WERI-Rb-1 (cell line): Measurements from ENCODE around the gene NCL.
A peak's percentile ranks its signal among the peaks of the same experiment; 100 is the strongest.

Source experiments
- DNase-seq: peaks from one replicate; pipeline ENCODE4 v3.0.0-alpha.2; 2020
- H3K27ac ChIP-seq: fragments of 250-450 bp; sonication (Bioruptor Pico); 2 replicates; pipeline ENCODE4 v1.5.1; 2020; ENCODE audit warnings: mild to moderate bottlenecking, moderate library complexity
- H3K27me3 ChIP-seq: fragments of 250-450 bp; sonication (Bioruptor Pico); 2 replicates; pipeline ENCODE4 v1.5.1; 2021; ENCODE audit warnings: mild to moderate bottlenecking, low read depth, moderate library complexity; ENCODE audit not compliant: insufficient read depth, severe bottlenecking
- H3K36me3 ChIP-seq: fragments of 250-450 bp; sonication (Bioruptor Pico); 2 replicates; pipeline ENCODE4 v1.5.1; 2020; ENCODE audit warnings: mild to moderate bottlenecking, moderate library complexity
- H3K4me3 ChIP-seq: 2 replicates; pipeline ENCODE4 v1.5.1; 2011; ENCODE audit warnings: low read depth, mild to moderate bottlenecking, control low read depth, low read length
- H3K9me3 ChIP-seq: fragments of 250-450 bp; sonication (Bioruptor Pico); 2 replicates; pipeline ENCODE4 v1.5.1; 2021; ENCODE audit warnings: mild to moderate bottlenecking, moderate library complexity; ENCODE audit not compliant: severe bottlenecking
- CTCF ChIP-seq: IDR thresholded peaks from 2 replicates; pipeline ENCODE4 v1.5.1; 2011; ENCODE audit warnings: low read depth, mild to moderate bottlenecking, control low read depth, inconsistent platforms, low read length

The NCL gene

GRCh38 chr2:231463698-231464575 lies at the start of gene NCL:
NCL (minus strand) TSS chr2:231464484; CDS start chr2:231464353, 131 bp downstream.
- peak within 1 kb of the TSS; percentile 98 for H3K4me3 ChIP-seq
- no peaks in the 10 kb centered on the region for H3K9me3 ChIP-seq
- DNase-seq, result peak; percentile 75
- no peak for TF ChIP-seq CTCF
- peaks cover 53% of the 10 kb centered on the region for H3K36me3 ChIP-seq
- no peaks in the 10 kb centered on the region for H3K27me3 ChIP-seq
- H3K27ac ChIP-seq, result peak within 1 kb of the TSS; percentile 96

GRCh38 chr2:231513746-231514224 lies 49.5 kb upstream of the NCL start:
- DNase-seq, result no peak
- Histone ChIP-seq H3K4me3 (peak overlapping the region; percentile 90), H3K27me3 (no peaks in the 10 kb centered on the region), H3K27ac (peak overlapping the region; percentile 93), H3K9me3 (no peaks in the 10 kb centered on the region), H3K36me3 (no peaks in the 10 kb centered on the region)
- TF ChIP-seq CTCF, result no peak

GRCh38 chr2:231512222-231512621 lies 47.9 kb upstream of the NCL start:
- peaks cover 7% of the 10 kb centered on the region for H3K36me3 ChIP-seq
- H3K4me3 ChIP-seq, result no peak overlapping the region
- no peak overlapping the region for H3K27ac ChIP-seq
- TF ChIP-seq CTCF, result no peak
- no peaks in the 10 kb centered on the region for H3K27me3 ChIP-seq
- H3K9me3 ChIP-seq, result no peaks in the 10 kb centered on the region
- peak; percentile 60 for DNase-seq

GRCh38 chr2:231503766-231504165 lies 39.5 kb upstream of the NCL start:
- Histone ChIP-seq H3K36me3 (peaks cover 38% of the 10 kb centered on the region), H3K9me3 (no peaks in the 10 kb centered on the region), H3K4me3 (no peak overlapping the region), H3K27me3 (no peaks in the 10 kb centered on the region), H3K27ac (no peak overlapping the region)
- DNase-seq, result no peak
- no peak for TF ChIP-seq CTCF

GRCh38 chr2:231502596-231502995 lies 38.3 kb upstream of the NCL start:
- H3K27ac ChIP-seq, result no peak overlapping the region
- H3K36me3 ChIP-seq, result peaks cover 31% of the 10 kb centered on the region
- no peaks in the 10 kb centered on the region for H3K9me3 ChIP-seq
- TF ChIP-seq CTCF, result no peak
- no peak for DNase-seq
- H3K4me3 ChIP-seq, result no peak overlapping the region
- H3K27me3 ChIP-seq, result no peaks in the 10 kb centered on the region
